GM12878 (cell line): ENCODE results near the gene VEGFB.
A peak's percentile ranks its signal among the peaks of the same experiment; 100 is the strongest.

Experiments
- CBX5 ChIP-seq: sonication (generic); IDR thresholded peaks from 2 replicates; pipeline ENCODE4 v1.6.1; 2016; ENCODE audit warnings: low read depth, moderate library complexity, mild to moderate bottlenecking, inconsistent platforms
- CHD2 ChIP-seq: IDR thresholded peaks from 2 replicates; pipeline ENCODE4 v1.6.1; 2011; ENCODE audit warnings: low read depth, low read length, improper control_type of control experiment, borderline replicate concordance
- CTCF ChIP-seq, 3 experiments: IDR thresholded peaks in 2 of 3; conservative IDR thresholded peaks in 1 of 3; 2 replicates each; pipeline ENCODE4 v1.5.1; 2011; ENCODE audit warnings: low read depth in 3 of 3, low read length in 3 of 3, mild to moderate bottlenecking in 3 of 3, control low read depth in 2 of 3, moderate library complexity in 2 of 3, inconsistent platforms in 1 of 3, mixed read lengths in 1 of 3; ENCODE audit not compliant: control insufficient read depth in 2 of 3, insufficient read depth in 1 of 3; ENCODE audit errors: extremely low read depth in 1 of 3
- EZH2 ChIP-seq: IDR thresholded peaks from 2 replicates; pipeline ENCODE4 v1.6.1; 2012; ENCODE audit warnings: low read depth, mild to moderate bottlenecking, control low read depth, inconsistent platforms, low read length, borderline replicate concordance; ENCODE audit not compliant: control insufficient read depth
- GABPA ChIP-seq: IDR thresholded peaks from 2 replicates; pipeline ENCODE4 v1.6.1; 2014; ENCODE audit warnings: antibody characterized with exemption, low read depth, mild to moderate bottlenecking, inconsistent platforms
- KDM1A ChIP-seq: fragments of 200-600 bp; sonication (generic); IDR thresholded peaks from 2 replicates; pipeline ENCODE4 v1.6.1; 2016; ENCODE audit warnings: borderline replicate concordance
- POLR2A ChIP-seq: IDR thresholded peaks from 2 replicates; pipeline ENCODE4 v1.6.1; 2011; ENCODE audit warnings: low read depth, mild to moderate bottlenecking, low read length
- REST ChIP-seq: IDR thresholded peaks from 2 replicates; pipeline ENCODE4 v1.6.1; 2012; ENCODE audit warnings: mild to moderate bottlenecking, low read depth, low read length
- ZNF384 ChIP-seq: IDR thresholded peaks from 2 replicates; pipeline ENCODE4 v1.6.1; 2012; ENCODE audit warnings: low read depth, mild to moderate bottlenecking, low read length, improper control_type of control experiment, borderline replicate concordance
- TF ChIP-seq, protein P1 (sequence below): IDR thresholded peaks from 2 replicates; pipeline ENCODE4 v1.6.1; 2011; ENCODE audit warnings: low read depth, mild to moderate bottlenecking, low read length, moderate library complexity, borderline replicate concordance; ENCODE audit errors: extremely low read depth
- TF ChIP-seq, protein P2 (sequence below): fragments of 450-650 bp; IDR thresholded peaks from 2 replicates; pipeline ENCODE4 v1.6.1; 2018; ENCODE audit warnings: borderline replicate concordance, mild to moderate bottlenecking; ENCODE audit not compliant: partially characterized antibody

- TF ChIP-seq POLR2A (peak; percentile 48; the same call in 1 of the 2 replicates), CBX5 (no peak), REST (no peak), EZH2 (no peak), KDM1A (no peak), ZNF384 (no peak), GABPA (no peak), CTCF (IDR thresholded peaks at IDR 0.05 in 2 of 3, conservative IDR thresholded peaks at IDR 0.05 in 1 of 3; ENCODE audit: control insufficient read depth in 2 of 3, extremely low read depth in 1 of 3, insufficient read depth in 1 of 3, low read depth in 3 of 3, low read length in 3 of 3) (no peak), CHD2 (no peak)
- TF ChIP-seq, protein P1, sequence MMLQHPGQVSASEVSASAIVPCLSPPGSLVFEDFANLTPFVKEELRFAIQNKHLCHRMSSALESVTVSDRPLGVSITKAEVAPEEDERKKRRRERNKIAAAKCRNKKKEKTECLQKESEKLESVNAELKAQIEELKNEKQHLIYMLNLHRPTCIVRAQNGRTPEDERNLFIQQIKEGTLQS, result no peak
- TF ChIP-seq, protein P2, sequence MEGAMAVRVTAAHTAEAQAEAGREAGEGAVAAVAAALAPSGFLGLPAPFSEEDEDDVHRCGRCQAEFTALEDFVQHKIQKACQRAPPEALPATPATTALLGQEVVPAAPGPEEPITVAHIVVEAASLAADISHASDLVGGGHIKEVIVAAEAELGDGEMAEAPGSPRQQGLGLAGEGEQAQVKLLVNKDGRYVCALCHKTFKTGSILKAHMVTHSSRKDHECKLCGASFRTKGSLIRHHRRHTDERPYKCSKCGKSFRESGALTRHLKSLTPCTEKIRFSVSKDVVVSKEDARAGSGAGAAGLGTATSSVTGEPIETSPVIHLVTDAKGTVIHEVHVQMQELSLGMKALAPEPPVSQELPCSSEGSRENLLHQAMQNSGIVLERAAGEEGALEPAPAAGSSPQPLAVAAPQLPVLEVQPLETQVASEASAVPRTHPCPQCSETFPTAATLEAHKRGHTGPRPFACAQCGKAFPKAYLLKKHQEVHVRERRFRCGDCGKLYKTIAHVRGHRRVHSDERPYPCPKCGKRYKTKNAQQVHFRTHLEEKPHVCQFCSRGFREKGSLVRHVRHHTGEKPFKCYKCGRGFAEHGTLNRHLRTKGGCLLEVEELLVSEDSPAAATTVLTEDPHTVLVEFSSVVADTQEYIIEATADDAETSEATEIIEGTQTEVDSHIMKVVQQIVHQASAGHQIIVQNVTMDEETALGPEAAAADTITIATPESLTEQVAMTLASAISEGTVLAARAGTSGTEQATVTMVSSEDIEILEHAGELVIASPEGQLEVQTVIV, result no peak
Observed at GRCh38 chr11:64219354-64219684, 15.1 kb upstream of the VEGFB start.
